HepG2 (cell line): Measurements from ENCODE around the gene EYA3. TPM values are rescaled to one million over a fixed set of nuclear protein-coding genes. Genes with fewer than 3 reads are reported as not detected.

Source experiments
- HMG20B ChIP-seq: conservative IDR thresholded peaks from 2 replicates; pipeline ENCODE4 v1.6.1; 2016; ENCODE audit warnings: missing genetic modification reagents, missing compliant biosample characterization
- KIAA2018 ChIP-seq: sonication (generic); formaldehyde crosslinking; IDR thresholded peaks from 2 replicates; pipeline ENCODE4 v1.5.0; 2020; ENCODE audit warnings: mild to moderate bottlenecking, missing genetic modification reagents, borderline replicate concordance
- polyA plus RNA-seq, 8 experiments: library from polyadenylated mRNA; depleted of rRNA in 3 of 8; stranded (reverse) in 7 of 8; unstranded in 1 of 8; fragments of >200 nt; fragmentation: Illumina TruSeq in 4 of 8; extraction: Trizol in 4 of 8; gene quantifications; 2 replicates each; pipeline versions ENCODE4 v1.2.1 to v1.2.3, GENCODE V29; 2011 to 2016; ENCODE audit warnings: low read depth in 4 of 8, missing spikeins in 1 of 8, mixed read lengths in 1 of 8; ENCODE audit not compliant: insufficient read depth in 1 of 8
- total RNA-seq, 5 experiments: library from RNA; depleted of rRNA; stranded (reverse); fragments of >200 nt; fragmentation: Illumina TruSeq; extraction: Trizol; gene quantifications; 2 replicates each; pipeline ENCODE4 v1.2.3, GENCODE V29; 2016; ENCODE audit warnings: low read depth in 1 of 5

The EYA3 gene
- total and polyA plus RNA-seq, 2 of the 13 experiments (the other 11 are each of a cell fraction or from before 2014, with no cell fraction given) = 13.9 to 19.7 TPM

GRCh38 chr1:28070725-28071593, 17.5 kb downstream of the EYA3 start (continued):
- TF ChIP-seq KIAA2018 (CRISPR knock-in tag) = no peak
- TF ChIP-seq HMG20B (CRISPR knock-in tag) = no peak
- TF ChIP-seq, all 625 proteins: peak for 0
